Naive thymus-derived CD4-positive, alpha-beta T cell (primary cell): ENCODE measurements around the gene MYL2. TPM values are rescaled to one million over a fixed set of nuclear protein-coding genes. Genes with fewer than 3 reads are reported as not detected.
A peak's percentile ranks its signal among the peaks of the same experiment; 100 is the strongest.

Source experiments
- ATAC-seq: fragments of 150-1000 bp; cut with Tn5 transposase; 2 replicates; pipeline ENCODE4 v1.10.0; 2021; ENCODE audit warnings: mild to moderate bottlenecking, moderate library complexity
- CTCF ChIA-PET: fragments of 350-600 bp; sonication (Branson Sonifier 250); formaldehyde crosslinking; loops from one replicate; lab custom pipeline; 2021; ENCODE audit warnings: antibody characterized with exemption; lab: Charles Lee
- POLR2A ChIA-PET: fragments of 350-600 bp; sonication (Branson Sonifier 250); formaldehyde crosslinking; loops from one replicate; lab custom pipeline; 2021; ENCODE audit warnings: antibody characterized with exemption, inconsistent platforms; lab: Charles Lee
- DNase-seq, 9 donors: peaks; one replicate each; pipeline versions ENCODE4 v3.0.0 to v3.0.0-alpha.2; 2020 to 2022; ENCODE audit warnings: mixed read lengths in 1 of 9
- H3K27ac ChIP-seq: one replicate; pipeline ENCODE4 v1.7.0; 2013; ENCODE audit warnings: mild to moderate bottlenecking, low read depth, low read length, moderate library complexity
- H3K27me3 ChIP-seq, 2 donors: one replicate each; pipeline ENCODE4 v1.7.0; 2013; ENCODE audit warnings: low read length in 2 of 2, mild to moderate bottlenecking in 2 of 2, moderate library complexity in 2 of 2; ENCODE audit not compliant: control insufficient read depth in 2 of 2, insufficient read depth in 2 of 2
- H3K36me3 ChIP-seq, 3 experiments: 1 replicate in 2 of 3; 2 replicates in 1 of 3; pipeline ENCODE4 v1.7.0; 2013; ENCODE audit warnings: low read length in 3 of 3, mild to moderate bottlenecking in 3 of 3, moderate library complexity in 1 of 3; ENCODE audit not compliant: insufficient read depth in 3 of 3, control insufficient read depth in 2 of 3
- H3K4me1 ChIP-seq, 2 donors: one replicate each; pipeline ENCODE4 v1.7.0; 2013; ENCODE audit warnings: low read length in 2 of 2, mild to moderate bottlenecking in 2 of 2, moderate library complexity in 1 of 2; ENCODE audit not compliant: control insufficient read depth in 2 of 2, insufficient read depth in 2 of 2
- H3K4me3 ChIP-seq: 2 replicates; pipeline ENCODE4 v1.7.0; 2013; ENCODE audit warnings: mild to moderate bottlenecking, low read length
- H3K9me3 ChIP-seq, 3 experiments: 1 replicate in 2 of 3; 2 replicates in 1 of 3; pipeline ENCODE4 v1.7.0; 2013; ENCODE audit warnings: low read length in 3 of 3; ENCODE audit not compliant: control insufficient read depth in 2 of 3
- H3K27ac Mint-ChIP-seq, 9 donors: one replicate each; pipeline ENCODE4 v1.8.0; 2020 to 2022; ENCODE audit warnings: mixed read lengths in 9 of 9, mild to moderate bottlenecking in 8 of 9, moderate library complexity in 5 of 9, inconsistent platforms in 2 of 9
- H3K27me3 Mint-ChIP-seq, 5 donors: one replicate each; pipeline ENCODE4 v1.8.0; 2021 to 2022; ENCODE audit warnings: mixed read lengths in 5 of 5, mild to moderate bottlenecking in 1 of 5
- H3K36me3 Mint-ChIP-seq, 5 donors: one replicate each; pipeline ENCODE4 v1.8.0; 2020 to 2022; ENCODE audit warnings: mixed read lengths in 5 of 5, mild to moderate bottlenecking in 3 of 5, inconsistent platforms in 1 of 5
- H3K4me1 Mint-ChIP-seq, 7 donors: one replicate each; pipeline ENCODE4 v1.8.0; 2020 to 2022; ENCODE audit warnings: mixed read lengths in 7 of 7, mild to moderate bottlenecking in 3 of 7, inconsistent platforms in 1 of 7
- H3K4me3 Mint-ChIP-seq, 10 donors: one replicate each; pipeline ENCODE4 v1.8.0; 2020 to 2022; ENCODE audit warnings: mild to moderate bottlenecking in 10 of 10, mixed read lengths in 10 of 10, moderate library complexity in 6 of 10, inconsistent platforms in 2 of 10
- H3K9me3 Mint-ChIP-seq, 11 donors: one replicate each; pipeline ENCODE4 v1.8.0; 2020 to 2022; ENCODE audit warnings: mixed read lengths in 11 of 11, mild to moderate bottlenecking in 4 of 11, inconsistent platforms in 1 of 11, moderate library complexity in 1 of 11
- intact Hi-C, 2 donors: fragments of 100-400 bp; cut with micrococcal nuclease; formaldehyde crosslinking; loops; one replicate each; pipeline ENCODE4 v1.15.1; 2023
- polyA plus RNA-seq, 2 donors: library from polyadenylated mRNA; unstranded; fragments of 300-500 nt; fragmentation: Illumina TruSeq; gene quantifications; one replicate each; pipeline ENCODE4 v1.2.3, GENCODE V29; 2021
- total RNA-seq, 6 experiments: library from RNA in 5 of 6; stranded (reverse) in 5 of 6; gene quantifications; 1 replicate in 5 of 6; 2 replicates in 1 of 6; pipeline ENCODE4 v1.2.3 and lab custom pipeline; 2021 to 2026

MYL2 gene
- total and polyA plus RNA-seq, 7 experiments from 2014 or later, result not detected

DNA sequence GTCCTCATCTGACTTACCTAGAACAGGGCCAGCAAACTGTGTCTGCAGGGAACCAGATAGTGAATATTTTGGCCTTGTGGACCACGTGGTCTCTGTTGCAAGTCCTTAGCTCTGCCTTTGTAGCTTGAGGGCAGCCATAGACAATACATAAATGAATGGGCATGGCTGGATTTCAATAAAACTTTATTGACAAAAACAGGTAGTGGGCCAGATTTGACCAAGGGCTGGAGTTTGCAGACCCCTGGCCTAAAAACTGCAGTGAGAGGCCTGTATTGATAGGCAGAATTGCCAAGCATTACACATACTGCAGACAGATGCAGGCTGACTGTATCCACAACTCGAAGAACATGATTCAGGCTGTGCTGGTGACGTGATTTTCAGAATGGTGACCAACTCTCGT lies 48.3 kb downstream of the MYL2 start:
- ChIA-PET CTCF (no interaction called here), POLR2A (no interaction called here)
- Histone ChIP-seq H3K36me3 (no peaks in the 10 kb centered on the region), H3K27me3 (no peaks in the 10 kb centered on the region), H3K4me3 (no peak overlapping the region), H3K27ac (no peak overlapping the region), H3K9me3 (no peaks in the 10 kb centered on the region), H3K4me1 (no peaks in the 10 kb centered on the region)
- DNase-seq (no peak), ATAC-seq (no peak)
- intact Hi-C loops, result no loop called here
- Mint-ChIP-seq H3K27me3 (peaks cover 0 to 6% (median 4%) of the 10 kb centered on the region in 5 donors), H3K36me3 (no peaks in the 10 kb centered on the region), H3K27ac (no peak overlapping the region), H3K4me1 (peaks cover 0 to 3% (median 0%) of the 10 kb centered on the region in 7 donors), H3K4me3 (no peak overlapping the region), H3K9me3 (peaks cover 0 to 6% (median 0%) of the 10 kb centered on the region in 11 donors)

DNA sequence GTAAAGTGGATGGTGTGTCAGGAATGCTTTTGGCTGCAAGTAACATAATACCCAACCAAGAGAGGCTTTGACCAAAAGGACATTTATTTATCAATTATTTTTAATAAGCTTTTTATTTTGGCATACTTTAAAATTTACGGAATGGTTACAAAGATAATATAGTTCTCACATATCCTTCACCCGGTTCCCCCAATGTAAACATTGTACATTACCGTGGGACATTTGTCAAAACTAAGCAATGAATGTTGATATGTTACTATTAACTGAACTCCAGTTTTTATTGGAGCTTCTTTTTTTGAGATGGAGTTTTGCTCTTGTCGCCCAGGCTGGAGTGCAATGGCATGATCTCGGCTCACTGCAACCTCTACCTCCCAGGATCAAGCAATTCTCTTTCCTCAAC lies 50.6 kb downstream of the MYL2 start:
- Mint-ChIP-seq H3K4me1 (peaks cover 0 to 3% (median 0%) of the 10 kb centered on the region in 7 donors), H3K27me3 (peaks cover 0 to 7% (median 4%) of the 10 kb centered on the region in 5 donors), H3K36me3 (no peaks in the 10 kb centered on the region), H3K9me3 (peaks cover 0 to 6% (median 0%) of the 10 kb centered on the region in 11 donors), H3K4me3 (no peak overlapping the region), H3K27ac (no peak overlapping the region)
- ChIA-PET POLR2A (no interaction called here), CTCF (no interaction called here)
- DNase-seq, result no peak
- H3K27ac ChIP-seq, result no peak overlapping the region
- ATAC-seq, result no peak
- intact Hi-C loops, result no loop called here
- no peaks in the 10 kb centered on the region for H3K4me1 ChIP-seq
- no peak overlapping the region for H3K4me3 ChIP-seq
- no peaks in the 10 kb centered on the region for H3K9me3 ChIP-seq
- H3K27me3 ChIP-seq, result no peaks in the 10 kb centered on the region
- no peaks in the 10 kb centered on the region for H3K36me3 ChIP-seq

GRCh38 chr12:110869026-110869425 lies 51.4 kb downstream of the MYL2 start:
- H3K36me3 Mint-ChIP-seq, result no peaks in the 10 kb centered on the region
- no peaks in the 10 kb centered on the region for H3K27me3 ChIP-seq
- H3K4me1 Mint-ChIP-seq, result peaks cover 0 to 3% (median 0%) of the 10 kb centered on the region in 7 donors
- H3K27ac Mint-ChIP-seq, result no peak overlapping the region
- ATAC-seq (peak; percentile 63), DNase-seq (no peak)
- intact Hi-C loops, result no loop called here
- H3K4me1 ChIP-seq, result no peaks in the 10 kb centered on the region
- no peak overlapping the region for H3K4me3 Mint-ChIP-seq
- peaks cover 0 to 7% (median 4%) of the 10 kb centered on the region in 5 donors for H3K27me3 Mint-ChIP-seq
- ChIA-PET CTCF (interaction anchor here (0.6 kb wide), 1 partner anchor 25 kb away, joined by 4 read pairs; no protein-coding TSS in a partner anchor), POLR2A (no interaction called here)
- no peaks in the 10 kb centered on the region for H3K9me3 ChIP-seq
- H3K27ac ChIP-seq, result no peak overlapping the region
- H3K9me3 Mint-ChIP-seq, result peaks cover 0 to 6% (median 0%) of the 10 kb centered on the region in 11 donors
- no peak overlapping the region for H3K4me3 ChIP-seq
- no peaks in the 10 kb centered on the region for H3K36me3 ChIP-seq

GRCh38 chr12:110865521-110865920 lies 54.9 kb downstream of the MYL2 start:
- no peaks in the 10 kb centered on the region for H3K4me1 ChIP-seq
- no peaks in the 10 kb centered on the region for H3K36me3 ChIP-seq
- no peaks in the 10 kb centered on the region for H3K27me3 ChIP-seq
- H3K27ac ChIP-seq, result no peak overlapping the region
- Mint-ChIP-seq H3K4me1 (peaks cover 5 to 13% (median 7%) of the 10 kb centered on the region in 7 donors), H3K9me3 (peaks cover 0 to 7% (median 0%) of the 10 kb centered on the region in 11 donors), H3K27ac (no peak overlapping the region), H3K4me3 (no peak overlapping the region), H3K36me3 (no peaks in the 10 kb centered on the region), H3K27me3 (peaks cover 0 to 4% (median 0%) of the 10 kb centered on the region in 5 donors)
- no peak for ATAC-seq
- DNase-seq, result no peak
- intact Hi-C loops, result no loop called here
- no peak overlapping the region for H3K4me3 ChIP-seq
- ChIA-PET CTCF (no interaction called here), POLR2A (no interaction called here)
- H3K9me3 ChIP-seq, result no peaks in the 10 kb centered on the region

GRCh38 chr12:110863161-110863560 lies 57.2 kb downstream of the MYL2 start:
- Mint-ChIP-seq H3K9me3 (peaks cover 0 to 1% (median 0%) of the 10 kb centered on the region in 11 donors), H3K4me1 (peaks cover 5 to 13% (median 7%) of the 10 kb centered on the region in 7 donors), H3K27me3 (peaks cover 0 to 4% (median 0%) of the 10 kb centered on the region in 5 donors), H3K27ac (no peak overlapping the region), H3K36me3 (no peaks in the 10 kb centered on the region), H3K4me3 (no peak overlapping the region)
- Histone ChIP-seq H3K9me3 (no peaks in the 10 kb centered on the region), H3K27ac (no peak overlapping the region), H3K27me3 (no peaks in the 10 kb centered on the region), H3K4me1 (no peaks in the 10 kb centered on the region), H3K36me3 (no peaks in the 10 kb centered on the region), H3K4me3 (no peak overlapping the region)
- intact Hi-C loops, result no loop called here
- POLR2A ChIA-PET, result no interaction called here
- DNase-seq (no peak), ATAC-seq (no peak)
- CTCF ChIA-PET, result no interaction called here

- no peak for ATAC-seq
- H3K4me1 ChIP-seq, result no peaks in the 10 kb centered on the region
- no peaks in the 10 kb centered on the region for H3K27me3 ChIP-seq
- DNase-seq, result no peak
- no peak overlapping the region for H3K27ac ChIP-seq
- no peaks in the 10 kb centered on the region for H3K9me3 ChIP-seq
- peaks cover 0 to 1% (median 0%) of the 10 kb centered on the region in 11 donors for H3K9me3 Mint-ChIP-seq
- no peak overlapping the region for H3K4me3 ChIP-seq
- H3K36me3 Mint-ChIP-seq, result no peaks in the 10 kb centered on the region
- no peak overlapping the region for H3K27ac Mint-ChIP-seq
- H3K4me1 Mint-ChIP-seq, result peaks cover 5 to 13% (median 7%) of the 10 kb centered on the region in 7 donors
- peaks cover 0 to 4% (median 0%) of the 10 kb centered on the region in 5 donors for H3K27me3 Mint-ChIP-seq
- ChIA-PET CTCF (no interaction called here), POLR2A (no interaction called here)
- no peaks in the 10 kb centered on the region for H3K36me3 ChIP-seq
- intact Hi-C loops, result no loop called here
- no peak overlapping the region for H3K4me3 Mint-ChIP-seq
These were observed 58.0 kb downstream of the MYL2 start for GRCh38 chr12:110862329-110862728.

DNA sequence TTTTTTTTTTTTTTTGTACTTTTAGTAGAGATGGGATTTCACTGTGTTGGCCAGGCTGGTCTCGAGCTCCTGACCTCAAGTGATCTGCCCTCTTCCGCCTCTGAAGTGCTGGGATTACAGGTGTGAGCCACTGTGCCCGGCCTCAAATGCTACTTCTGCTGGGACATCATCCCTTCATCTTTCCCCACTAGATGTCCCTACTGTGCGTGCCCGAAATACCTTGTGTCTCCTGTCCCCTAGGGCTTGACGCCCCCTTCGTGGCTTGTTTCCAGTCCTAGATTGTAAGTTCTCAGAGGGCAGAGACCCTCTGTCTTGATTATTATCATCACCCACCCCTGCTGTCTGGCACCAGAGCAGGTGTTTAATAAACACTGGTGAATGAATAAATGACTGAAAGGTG lies 58.6 kb downstream of the MYL2 start:
- Histone ChIP-seq H3K27me3 (no peaks in the 10 kb centered on the region), H3K4me1 (no peaks in the 10 kb centered on the region), H3K27ac (no peak overlapping the region), H3K4me3 (no peak overlapping the region), H3K9me3 (no peaks in the 10 kb centered on the region), H3K36me3 (no peaks in the 10 kb centered on the region)
- H3K27ac Mint-ChIP-seq, result peak overlapping the region in 3 of 9 donors; percentile 4 to 61 (median 52)
- ChIA-PET POLR2A (no interaction called here), CTCF (no interaction called here)
- no peak for DNase-seq
- peaks cover 5 to 13% (median 7%) of the 10 kb centered on the region in 7 donors for H3K4me1 Mint-ChIP-seq
- H3K9me3 Mint-ChIP-seq, result peaks cover 0 to 1% (median 0%) of the 10 kb centered on the region in 11 donors
- no peaks in the 10 kb centered on the region for H3K36me3 Mint-ChIP-seq
- peaks cover 0 to 4% (median 0%) of the 10 kb centered on the region in 5 donors for H3K27me3 Mint-ChIP-seq
- no peak overlapping the region for H3K4me3 Mint-ChIP-seq
- intact Hi-C loops, result no loop called here
- ATAC-seq, result no peak
